ENCODE results near the gene RASA3. TPM values are rescaled to one million over a fixed set of nuclear protein-coding genes. Genes with fewer than 3 reads are reported as not detected.

RASA3 gene
- total and polyA plus RNA-seq, 7 donors, result 4.2 to 22.4 (median 16.9) TPM

DNA sequence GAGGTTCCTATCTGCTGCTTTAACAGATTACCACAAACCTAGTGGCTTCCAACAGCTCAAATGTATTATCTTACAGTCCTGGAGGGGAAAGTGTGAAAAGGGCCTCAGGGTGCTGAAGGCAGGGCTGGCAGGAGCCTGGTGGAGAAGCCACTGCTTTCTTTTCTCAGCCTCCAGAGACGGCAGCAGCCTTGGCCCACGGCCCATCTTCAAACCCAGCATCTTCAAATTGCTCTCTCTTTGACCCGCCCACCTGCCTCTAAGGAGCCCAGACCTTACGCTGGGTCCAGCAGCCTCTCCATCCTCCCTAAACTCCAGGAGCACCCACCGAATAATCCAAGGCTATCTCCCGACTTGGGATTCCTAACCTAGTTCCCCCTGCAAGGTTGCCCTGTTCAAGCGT is 194.2 kb downstream of the RASA3 start:
- Histone ChIP-seq H3K27me3 (peaks cover 0 to 25% (median 24%) of the 10 kb centered on the region in 3 donors), H3K36me3 (no peaks in the 10 kb centered on the region), H3K4me1 (peaks cover 0 to 9% (median 4%) of the 10 kb centered on the region in 4 donors), H3K27ac (no peak overlapping the region), H3K4me3 (no peak overlapping the region), H3K9me3 (no peaks in the 10 kb centered on the region)
- TF ChIP-seq POLR2A (IDR thresholded peaks at IDR 0.05), result no peak
- TF ChIP-seq, protein P1, sequence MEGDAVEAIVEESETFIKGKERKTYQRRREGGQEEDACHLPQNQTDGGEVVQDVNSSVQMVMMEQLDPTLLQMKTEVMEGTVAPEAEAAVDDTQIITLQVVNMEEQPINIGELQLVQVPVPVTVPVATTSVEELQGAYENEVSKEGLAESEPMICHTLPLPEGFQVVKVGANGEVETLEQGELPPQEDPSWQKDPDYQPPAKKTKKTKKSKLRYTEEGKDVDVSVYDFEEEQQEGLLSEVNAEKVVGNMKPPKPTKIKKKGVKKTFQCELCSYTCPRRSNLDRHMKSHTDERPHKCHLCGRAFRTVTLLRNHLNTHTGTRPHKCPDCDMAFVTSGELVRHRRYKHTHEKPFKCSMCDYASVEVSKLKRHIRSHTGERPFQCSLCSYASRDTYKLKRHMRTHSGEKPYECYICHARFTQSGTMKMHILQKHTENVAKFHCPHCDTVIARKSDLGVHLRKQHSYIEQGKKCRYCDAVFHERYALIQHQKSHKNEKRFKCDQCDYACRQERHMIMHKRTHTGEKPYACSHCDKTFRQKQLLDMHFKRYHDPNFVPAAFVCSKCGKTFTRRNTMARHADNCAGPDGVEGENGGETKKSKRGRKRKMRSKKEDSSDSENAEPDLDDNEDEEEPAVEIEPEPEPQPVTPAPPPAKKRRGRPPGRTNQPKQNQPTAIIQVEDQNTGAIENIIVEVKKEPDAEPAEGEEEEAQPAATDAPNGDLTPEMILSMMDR (IDR thresholded peaks at IDR 0.05), result no peak
- TF ChIP-seq EP300 (IDR thresholded peaks at IDR 0.05), result no peak
- intact Hi-C loops (cut with DNase I), result no loop called here
- no peak for DNase-seq
- WGBS, 2 donors, result 44 to 72% methylated on average over 7 of the region's 7 CpGs

DNA sequence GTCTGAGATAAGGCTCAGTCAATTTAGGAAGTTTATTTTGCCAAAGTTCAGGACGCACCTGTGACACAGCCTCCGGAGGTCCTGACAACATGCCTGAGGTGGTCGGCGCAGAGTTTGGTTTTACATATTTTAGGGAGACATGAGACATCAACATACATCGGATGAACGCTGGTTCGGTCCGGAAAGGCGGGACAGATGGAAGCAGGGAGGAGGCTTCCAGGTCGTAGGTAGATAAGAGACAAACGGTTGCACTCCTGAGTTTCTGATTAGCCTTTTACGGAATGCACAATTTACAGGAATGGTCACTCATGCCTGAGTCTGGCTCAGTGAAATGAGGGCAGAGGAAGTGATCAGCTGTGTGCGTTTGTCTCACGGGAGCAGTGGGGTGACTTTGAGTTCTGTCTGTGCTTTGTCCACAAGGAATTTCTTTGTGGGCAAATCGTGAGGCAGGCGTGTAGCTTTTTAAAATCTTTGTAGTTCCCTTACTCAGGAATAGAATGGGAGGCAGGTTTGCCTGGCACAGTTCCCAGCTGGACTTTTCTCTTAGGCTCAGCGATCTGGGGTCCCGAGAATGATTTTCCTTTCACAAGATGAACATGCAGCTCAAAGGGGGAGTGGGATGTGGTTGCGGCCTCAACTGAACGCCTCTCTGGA is 194.8 kb downstream of the RASA3 start:
- WGBS, 2 donors, result 22 to 70% methylated on average over 20 of the region's 20 CpGs
- no peak overlapping the region for H3K27ac ChIP-seq

DNA sequence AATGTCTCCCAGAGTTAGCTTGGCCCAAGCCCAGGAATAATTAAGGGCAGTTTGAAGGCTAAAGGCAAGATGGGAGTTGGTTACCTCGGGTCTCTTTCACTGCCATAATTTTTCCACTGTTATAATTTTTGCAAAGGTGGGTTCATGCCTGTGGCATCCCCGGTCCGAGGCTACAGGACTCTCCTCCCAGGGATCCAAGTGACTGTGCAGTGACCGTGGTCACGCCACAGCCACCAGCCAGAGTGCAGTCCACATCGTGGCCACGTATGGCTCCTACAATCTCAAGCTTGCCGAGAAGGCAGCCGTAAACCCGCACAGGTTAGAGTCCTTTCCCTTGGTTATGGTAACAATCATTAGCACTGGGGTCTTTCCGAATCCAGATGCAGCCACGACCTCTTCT is 195.3 kb downstream of the RASA3 start:
- DNase-seq, result peak; percentile 42
- Histone ChIP-seq H3K9me3 (no peaks in the 10 kb centered on the region), H3K27me3 (peaks cover 0 to 25% (median 24%) of the 10 kb centered on the region in 3 donors), H3K36me3 (no peaks in the 10 kb centered on the region), H3K27ac (no peak overlapping the region), H3K4me3 (no peak overlapping the region), H3K4me1 (peaks cover 0 to 9% (median 4%) of the 10 kb centered on the region in 4 donors)
- intact Hi-C loops (cut with DNase I), result no loop called here
- 16 to 72% methylated on average over 12 of the region's 12 CpGs for WGBS, 2 donors
- TF ChIP-seq EP300 (IDR thresholded peaks at IDR 0.05), result no peak
- TF ChIP-seq, protein P1 (IDR thresholded peaks at IDR 0.05), result no peak
- TF ChIP-seq POLR2AphosphoS5 (IDR thresholded peaks at IDR 0.05), result no peak
- no peak for TF ChIP-seq POLR2A (IDR thresholded peaks at IDR 0.05)

More for the DNA sequence above, 194.8 kb downstream of the RASA3 start:
- Histone ChIP-seq H3K4me1 (peaks cover 0 to 9% (median 4%) of the 10 kb centered on the region in 4 donors), H3K4me3 (no peak overlapping the region), H3K36me3 (no peaks in the 10 kb centered on the region), H3K27me3 (peaks cover 0 to 25% (median 24%) of the 10 kb centered on the region in 3 donors), H3K9me3 (no peaks in the 10 kb centered on the region)
- TF ChIP-seq POLR2AphosphoS5 (IDR thresholded peaks at IDR 0.05), result no peak
- TF ChIP-seq, protein P1 (IDR thresholded peaks at IDR 0.05), result no peak
- no peak for TF ChIP-seq POLR2A (IDR thresholded peaks at IDR 0.05)
- TF ChIP-seq EP300 (IDR thresholded peaks at IDR 0.05), result no peak
- intact Hi-C loops (cut with DNase I), result no loop called here
- no peak for DNase-seq

DNA sequence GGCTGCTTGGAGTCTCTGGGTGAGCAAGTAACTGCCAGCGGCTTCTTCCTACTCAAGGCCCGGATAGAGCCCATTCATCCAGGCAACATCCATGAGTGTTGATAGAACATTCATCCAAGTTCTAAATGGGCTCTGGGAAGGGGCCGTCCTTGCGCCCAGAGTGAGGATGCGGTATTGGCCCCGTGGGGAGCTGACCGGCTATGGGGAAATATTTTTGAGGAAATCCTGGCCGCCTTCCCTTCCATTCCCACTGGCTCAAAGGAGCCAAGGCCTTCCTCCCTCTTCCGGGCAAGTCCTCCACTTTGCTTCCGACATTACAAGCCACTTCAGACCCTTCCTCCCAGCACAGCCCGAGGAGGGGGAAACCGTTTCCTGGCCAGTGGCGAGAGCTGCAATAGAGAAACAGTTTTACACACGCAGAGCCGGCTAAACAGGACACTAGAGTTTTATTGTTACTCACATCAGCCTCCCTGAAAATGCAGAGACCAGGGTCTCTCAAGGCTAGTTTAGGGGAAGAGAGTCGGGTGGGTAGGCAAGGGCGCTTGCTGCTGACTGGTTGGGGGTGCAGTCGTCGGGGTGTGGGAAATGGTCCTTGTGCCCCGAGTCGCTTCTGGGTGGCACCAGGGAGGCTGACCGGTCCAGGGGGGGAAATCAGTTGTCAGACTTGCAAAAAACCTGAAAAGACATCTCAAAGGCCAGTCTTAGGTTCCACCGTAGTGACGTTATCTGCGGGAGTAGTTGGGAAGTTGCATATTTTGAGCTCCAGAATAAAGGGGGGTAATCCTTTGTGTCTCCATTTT is 196.1 kb downstream of the RASA3 start:
- Histone ChIP-seq H3K36me3 (no peaks in the 10 kb centered on the region), H3K27me3 (peaks cover 0 to 25% (median 24%) of the 10 kb centered on the region in 3 donors), H3K27ac (no peak overlapping the region), H3K4me3 (no peak overlapping the region), H3K4me1 (peaks cover 0 to 9% (median 4%) of the 10 kb centered on the region in 4 donors), H3K9me3 (no peaks in the 10 kb centered on the region)
- intact Hi-C loops (cut with DNase I), result no loop called here
- no peak for TF ChIP-seq POLR2AphosphoS5 (IDR thresholded peaks at IDR 0.05)
- no peak for TF ChIP-seq POLR2A (IDR thresholded peaks at IDR 0.05)
- no peak for TF ChIP-seq EP300 (IDR thresholded peaks at IDR 0.05)
- TF ChIP-seq, protein P1 (IDR thresholded peaks at IDR 0.05), result no peak
- WGBS, 2 donors, result 70 to 86% methylated on average over 25 of the region's 25 CpGs
- peak; percentile 52 for DNase-seq

Data from sigmoid colon (tissue), 7 donors.